Raji (cell line): ENCODE data around the gene VCAN.

Experiments
- POLR2A ChIP-seq: IDR thresholded peaks from 2 replicates; pipeline ENCODE4 v1.6.1; 2011; ENCODE audit warnings: low read depth, low read length, control low read depth; ENCODE audit not compliant: insufficient read depth

Gene VCAN

GRCh38 chr5:83475935-83476814, 4.6 kb downstream of the VCAN start:
- no peak for TF ChIP-seq POLR2A

GRCh38 chr5:83482961-83483360, 11.4 kb downstream of the VCAN start:
- TF ChIP-seq POLR2A = no peak

DNA sequence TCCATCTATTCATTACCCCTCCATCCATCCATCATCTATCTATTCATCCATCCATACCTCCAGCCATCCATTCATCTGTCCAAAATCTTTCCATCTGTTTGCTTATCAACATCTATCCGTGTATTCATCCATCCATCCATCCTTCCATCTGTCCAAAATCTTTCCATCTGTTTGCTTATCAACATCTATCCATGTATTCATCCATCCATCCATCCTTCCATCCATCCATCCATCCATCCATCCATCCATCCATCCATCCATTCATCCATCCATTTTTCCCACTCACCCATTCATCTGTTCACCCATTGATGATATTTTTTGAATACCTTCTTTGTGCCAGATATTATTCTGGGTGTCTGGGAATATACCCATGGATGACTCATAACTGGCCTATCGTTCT, 12.8 kb downstream of the VCAN start:
- TF ChIP-seq POLR2A = no peak

GRCh38 chr5:83485842-83486241, 14.3 kb downstream of the VCAN start:
- TF ChIP-seq POLR2A = no peak

DNA sequence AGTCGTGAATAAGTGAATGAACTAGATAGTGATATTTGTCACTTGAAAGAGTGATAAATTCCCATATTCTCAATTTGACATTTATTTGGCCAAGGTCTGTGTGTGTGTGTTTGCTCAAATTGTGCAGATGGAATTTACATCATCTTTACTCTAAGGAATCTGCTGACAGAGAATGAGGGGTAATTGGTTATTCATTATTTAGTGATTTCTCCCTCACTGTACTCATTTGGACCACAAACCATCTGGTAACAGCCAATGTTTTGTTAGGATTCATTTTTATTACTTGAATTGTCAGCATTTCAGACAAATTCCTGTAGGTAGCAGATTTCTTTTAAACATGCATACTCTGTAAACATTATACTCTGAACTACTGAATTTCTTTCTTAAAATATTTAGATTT, 15.6 kb downstream of the VCAN start:
- TF ChIP-seq POLR2A = no peak

DNA sequence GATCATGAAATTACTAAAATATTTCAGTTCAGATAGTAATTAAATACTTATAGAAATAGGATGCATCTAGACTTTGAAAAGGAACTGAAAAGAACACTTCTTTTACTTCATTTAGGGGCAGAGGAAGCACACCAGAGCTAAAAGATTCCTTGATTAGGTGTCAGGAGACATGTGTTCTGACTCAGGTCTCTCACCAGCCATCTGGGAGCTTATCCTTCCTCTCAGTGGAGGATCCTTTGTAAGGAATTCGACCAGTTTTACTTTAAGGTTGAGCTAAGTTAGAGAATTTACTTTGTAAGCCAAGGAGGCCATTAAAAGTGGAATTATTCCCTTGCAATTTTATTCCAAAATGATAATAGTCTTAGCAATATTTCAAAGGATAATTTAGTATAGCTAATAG, 16.7 kb downstream of the VCAN start:
- no peak for TF ChIP-seq POLR2A

DNA sequence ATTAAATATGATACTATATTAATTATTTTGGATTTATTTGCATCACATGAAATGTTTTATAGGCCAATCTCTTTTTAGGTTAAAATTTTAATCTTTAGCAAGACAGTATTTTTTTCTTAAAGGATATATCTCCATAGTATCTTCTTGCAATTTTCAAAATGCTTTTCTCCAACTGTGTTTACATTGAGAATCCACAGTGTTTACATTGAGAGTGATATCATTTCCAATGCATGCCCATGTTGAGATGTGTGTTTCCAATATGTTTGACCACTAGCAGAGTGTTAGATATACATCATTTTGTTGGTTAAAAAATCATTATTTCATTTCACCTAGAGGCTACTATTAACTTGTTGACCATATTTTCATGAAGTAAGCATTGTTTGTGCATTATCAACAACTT, 17.3 kb downstream of the VCAN start:
- no peak for TF ChIP-seq POLR2A

DNA sequence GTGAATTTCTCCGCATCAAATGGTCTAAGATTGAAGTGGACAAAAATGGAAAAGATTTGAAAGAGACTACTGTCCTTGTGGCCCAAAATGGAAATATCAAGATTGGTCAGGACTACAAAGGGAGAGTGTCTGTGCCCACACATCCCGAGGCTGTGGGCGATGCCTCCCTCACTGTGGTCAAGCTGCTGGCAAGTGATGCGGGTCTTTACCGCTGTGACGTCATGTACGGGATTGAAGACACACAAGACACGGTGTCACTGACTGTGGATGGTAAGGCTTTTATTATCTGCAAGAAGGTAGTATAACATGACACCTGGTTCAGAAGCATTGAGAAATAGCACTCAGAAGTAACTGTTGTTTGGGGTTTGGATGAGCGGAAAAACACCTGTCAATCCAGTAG, 18.7 kb downstream of the VCAN start:
- TF ChIP-seq POLR2A = no peak

DNA sequence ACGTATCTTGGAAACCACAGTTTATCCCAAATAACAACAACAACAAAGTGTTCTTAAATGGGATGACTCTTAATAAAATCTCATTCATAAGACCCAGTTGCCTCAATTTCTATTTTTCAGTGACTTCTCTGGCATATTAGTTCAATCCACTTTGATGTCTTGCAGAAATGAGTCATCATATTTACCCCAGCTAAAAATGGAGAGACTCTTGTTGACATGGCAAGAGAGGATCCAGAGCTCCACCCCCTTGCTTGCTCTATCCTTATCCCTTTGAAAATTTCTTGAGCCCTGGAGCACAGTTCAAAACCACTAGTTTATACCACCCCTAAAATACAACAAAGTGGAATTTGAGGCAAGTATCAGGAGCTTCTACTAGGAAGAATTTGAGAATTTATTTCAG, 20.8 kb downstream of the VCAN start:
- TF ChIP-seq POLR2A = no peak

GRCh38 chr5:83493644-83494043, 22.1 kb downstream of the VCAN start:
- no peak for TF ChIP-seq POLR2A

DNA sequence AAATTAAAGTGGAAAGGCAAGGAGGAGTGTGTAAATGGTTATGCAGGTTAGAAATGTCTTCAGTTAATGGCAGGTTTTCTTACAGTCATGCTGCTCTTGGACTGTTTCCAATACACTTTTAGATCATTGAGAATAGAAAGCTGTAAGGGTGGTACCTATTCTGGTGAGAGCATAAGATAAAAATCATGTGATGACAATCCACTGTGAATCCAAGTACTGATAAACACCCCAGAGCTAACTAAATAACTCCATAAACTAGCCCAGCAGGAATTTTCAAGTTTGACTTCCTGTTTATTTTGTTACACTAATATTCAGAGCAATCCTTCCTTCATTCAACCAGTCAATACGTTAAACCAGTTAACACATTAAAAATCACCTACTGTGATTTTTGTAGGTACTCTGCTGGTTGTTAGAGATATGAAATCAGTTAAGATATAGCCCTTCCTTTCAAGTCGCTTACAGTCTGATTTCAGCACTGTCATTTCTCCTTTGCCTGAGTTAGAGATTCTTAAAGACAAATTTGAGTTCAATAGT, 22.6 kb downstream of the VCAN start:
- TF ChIP-seq POLR2A = no peak

DNA sequence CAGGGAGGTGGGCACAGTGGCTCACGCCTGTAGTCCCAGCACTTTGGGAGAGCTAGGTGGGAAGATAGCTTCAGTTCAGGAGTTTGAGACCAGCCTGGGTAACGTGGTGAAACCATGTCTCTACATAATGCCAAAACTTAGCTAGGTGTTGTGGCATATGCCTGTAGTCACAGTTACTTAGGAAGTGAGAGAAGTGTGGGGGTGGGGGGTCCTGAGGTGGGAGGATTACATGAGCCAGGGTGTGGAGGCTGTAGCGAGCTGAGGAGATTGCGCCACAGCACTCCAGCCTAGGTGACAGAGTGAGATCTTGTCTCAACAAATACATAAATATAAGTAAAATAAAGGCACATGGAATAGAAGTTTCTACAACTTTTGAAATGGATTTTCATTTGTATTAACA, 23.1 kb downstream of the VCAN start:
- TF ChIP-seq POLR2A = no peak

GRCh38 chr5:83496626-83497025, 25.1 kb downstream of the VCAN start:
- no peak for TF ChIP-seq POLR2A

DNA sequence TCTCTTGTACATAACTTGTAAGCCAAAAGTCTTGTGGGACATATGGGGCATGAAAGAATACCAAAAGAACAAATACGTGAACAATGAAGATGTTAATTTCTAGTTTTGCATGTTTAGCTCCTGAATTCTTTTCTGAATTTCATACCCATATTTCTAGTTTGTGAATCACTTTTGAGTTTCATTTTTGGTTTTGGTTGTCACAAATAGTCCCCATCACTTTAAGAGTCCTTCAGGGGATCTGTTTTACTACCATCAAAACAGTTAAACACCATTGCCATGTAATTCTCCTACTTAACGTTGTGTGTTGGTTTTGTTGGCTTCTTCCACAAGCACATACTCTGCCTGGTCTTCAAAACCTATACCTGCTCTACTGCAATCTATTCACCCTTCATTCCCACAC, 27.0 kb downstream of the VCAN start:
- no peak for TF ChIP-seq POLR2A

GRCh38 chr5:83503662-83504061, 32.1 kb downstream of the VCAN start:
- no peak for TF ChIP-seq POLR2A

DNA sequence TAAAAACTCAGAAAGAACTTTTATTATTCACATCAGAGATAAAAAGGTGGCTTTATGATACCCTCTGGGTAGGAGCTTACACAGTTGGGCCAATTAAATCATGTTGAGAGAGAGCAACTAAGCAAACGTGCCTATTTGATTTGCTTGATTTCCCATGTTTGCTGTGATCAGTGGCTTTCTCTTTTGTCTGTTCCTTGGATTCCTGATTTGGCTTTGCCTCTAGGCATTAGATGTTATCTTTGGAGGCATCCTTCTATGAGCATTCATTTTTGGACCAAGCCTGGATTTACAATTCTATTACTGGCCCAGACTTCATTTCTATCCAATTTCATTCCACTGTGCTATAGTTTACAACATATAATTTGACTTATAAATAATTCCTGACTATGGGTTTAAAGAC, 35.9 kb downstream of the VCAN start:
- TF ChIP-seq POLR2A = no peak

GRCh38 chr5:83509540-83509939, 38.0 kb downstream of the VCAN start:
- TF ChIP-seq POLR2A = no peak
